Stimulated activated CD4-positive, alpha-beta T cell treated with anti-CD3 and anti-CD28 coated beads, Interleukin-15, amount 100 ng/mL, for 48 hours (primary cell): ENCODE measurements around the gene ZC2HC1B.

ENCODE experiments used
- DNase-seq, 2 donors: peaks; one replicate each; pipeline ENCODE4 v3.0.0-alpha.2; 2020; ENCODE audit warnings: low read depth in 2 of 2

ZC2HC1B gene

GRCh38 chr6:143961886-143962878 lies 97.9 kb downstream of the ZC2HC1B start:
- DNase-seq = no peak

GRCh38 chr6:143963158-143963919 lies 99.1 kb downstream of the ZC2HC1B start:
- DNase-seq = no peak

- no peak for DNase-seq
These were observed 100.4 kb downstream of the ZC2HC1B start for GRCh38 chr6:143964674-143965081.

GRCh38 chr6:143965503-143966171 lies 101.4 kb downstream of the ZC2HC1B start:
- no peak for DNase-seq

- no peak for DNase-seq
These were observed 102.0 kb downstream of the ZC2HC1B start for GRCh38 chr6:143966312-143966711.

GRCh38 chr6:143967706-143968376 lies 103.6 kb downstream of the ZC2HC1B start:
- DNase-seq = no peak

GRCh38 chr6:143969077-143969476 lies 104.8 kb downstream of the ZC2HC1B start:
- DNase-seq = no peak

- no peak for DNase-seq
These were observed 106.4 kb downstream of the ZC2HC1B start for GRCh38 chr6:143970456-143971218.

- no peak for DNase-seq
These were observed 107.4 kb downstream of the ZC2HC1B start for GRCh38 chr6:143971482-143972205.

GRCh38 chr6:143973097-143973966 lies 109.1 kb downstream of the ZC2HC1B start:
- no peak for DNase-seq

- DNase-seq = no peak
These were observed 109.8 kb downstream of the ZC2HC1B start for GRCh38 chr6:143974089-143974488.

- no peak for DNase-seq
These were observed 112.6 kb downstream of the ZC2HC1B start for GRCh38 chr6:143976806-143977349.

- no peak for DNase-seq
These were observed 116.6 kb downstream of the ZC2HC1B start for GRCh38 chr6:143980921-143981320.

GRCh38 chr6:143982968-143983367 lies 118.7 kb downstream of the ZC2HC1B start:
- no peak for DNase-seq

GRCh38 chr6:143984666-143985065 lies 120.4 kb downstream of the ZC2HC1B start:
- no peak for DNase-seq

- DNase-seq = no peak
These were observed 122.3 kb downstream of the ZC2HC1B start for GRCh38 chr6:143986463-143987065.
